Measurements from ENCODE around the gene TUBB6. TPM values are rescaled to one million over a fixed set of nuclear protein-coding genes. Genes with fewer than 3 reads are reported as not detected.

The TUBB6 gene
- total RNA-seq, 4 donors from 2014 or later: 599 to 1,574 (median 1,002) TPM

- H3K4me1 ChIP-seq: peaks cover 12 to 51% (median 16%) of the 10 kb centered on the region in 4 donors
- H3K27ac ChIP-seq (replicated peaks in 1 of 4): no peak overlapping the region
- 77% methylated on average over 5 of the region's 5 CpGs for WGBS
- no peak overlapping the region for H3K4me3 ChIP-seq
- TF ChIP-seq EP300 (IDR thresholded peaks at IDR 0.05) (no peak), POLR2AphosphoS5 (IDR thresholded peaks at IDR 0.05) (no peak), POLR2A (IDR thresholded peaks at IDR 0.05; ENCODE audit: low read depth) (no peak)
- TF ChIP-seq, protein P1, sequence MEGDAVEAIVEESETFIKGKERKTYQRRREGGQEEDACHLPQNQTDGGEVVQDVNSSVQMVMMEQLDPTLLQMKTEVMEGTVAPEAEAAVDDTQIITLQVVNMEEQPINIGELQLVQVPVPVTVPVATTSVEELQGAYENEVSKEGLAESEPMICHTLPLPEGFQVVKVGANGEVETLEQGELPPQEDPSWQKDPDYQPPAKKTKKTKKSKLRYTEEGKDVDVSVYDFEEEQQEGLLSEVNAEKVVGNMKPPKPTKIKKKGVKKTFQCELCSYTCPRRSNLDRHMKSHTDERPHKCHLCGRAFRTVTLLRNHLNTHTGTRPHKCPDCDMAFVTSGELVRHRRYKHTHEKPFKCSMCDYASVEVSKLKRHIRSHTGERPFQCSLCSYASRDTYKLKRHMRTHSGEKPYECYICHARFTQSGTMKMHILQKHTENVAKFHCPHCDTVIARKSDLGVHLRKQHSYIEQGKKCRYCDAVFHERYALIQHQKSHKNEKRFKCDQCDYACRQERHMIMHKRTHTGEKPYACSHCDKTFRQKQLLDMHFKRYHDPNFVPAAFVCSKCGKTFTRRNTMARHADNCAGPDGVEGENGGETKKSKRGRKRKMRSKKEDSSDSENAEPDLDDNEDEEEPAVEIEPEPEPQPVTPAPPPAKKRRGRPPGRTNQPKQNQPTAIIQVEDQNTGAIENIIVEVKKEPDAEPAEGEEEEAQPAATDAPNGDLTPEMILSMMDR (IDR thresholded peaks at IDR 0.05): no peak
- DNase-seq (ENCODE audit: extremely low spot score): no peak
- no peaks in the 10 kb centered on the region for H3K27me3 ChIP-seq
- H3K36me3 ChIP-seq: peaks cover 41 to 84% (median 73%) of the 10 kb centered on the region in 4 donors
- no peaks in the 10 kb centered on the region for H3K9me3 ChIP-seq
- intact Hi-C loops (cut with DNase I): no loop called here
Observed at GRCh38 chr18:12366784-12367183, 58.7 kb downstream of the TUBB6 start.

- Histone ChIP-seq H3K4me1 (peaks cover 20 to 49% (median 30%) of the 10 kb centered on the region in 4 donors), H3K27ac (replicated peaks in 1 of 4) (no peak overlapping the region), H3K4me3 (no peak overlapping the region), H3K9me3 (no peaks in the 10 kb centered on the region), H3K36me3 (peaks cover 33 to 64% (median 56%) of the 10 kb centered on the region in 4 donors), H3K27me3 (no peaks in the 10 kb centered on the region)
- no peak for TF ChIP-seq EP300 (IDR thresholded peaks at IDR 0.05)
- TF ChIP-seq, protein P1 (IDR thresholded peaks at IDR 0.05): no peak
- TF ChIP-seq POLR2AphosphoS5 (IDR thresholded peaks at IDR 0.05): no peak
- TF ChIP-seq POLR2A (IDR thresholded peaks at IDR 0.05; ENCODE audit: low read depth): no peak
- WGBS: 85% methylated on average over 6 of the region's 7 CpGs
- no peak for DNase-seq (ENCODE audit: extremely low spot score)
- intact Hi-C loops (cut with DNase I): no loop called here
Observed at GRCh38 chr18:12369211-12369610, 61.2 kb downstream of the TUBB6 start.

GRCh38 chr18:12371590-12371989 lies 63.5 kb downstream of the TUBB6 start:
- intact Hi-C loops (cut with DNase I): loop anchor here (5.0 to 10.0 kb wide), 3 partner anchors 39 to 573 kb away; partner anchors contain the start of genes PTPN2 and SEH1L
- WGBS: 93% methylated on average over 2 of the region's 2 CpGs
- DNase-seq (ENCODE audit: extremely low spot score): no peak

GRCh38 chr18:12372406-12372805 lies 64.4 kb downstream of the TUBB6 start:
- peak overlapping the region in 1 of 4 donors; percentile 6 for H3K27ac ChIP-seq (replicated peaks in 1 of 4)
- H3K4me1 ChIP-seq: peaks cover 42 to 50% (median 45%) of the 10 kb centered on the region in 4 donors
- H3K36me3 ChIP-seq: peaks cover 21 to 36% (median 24%) of the 10 kb centered on the region in 4 donors
- no peak for TF ChIP-seq EP300 (IDR thresholded peaks at IDR 0.05)
- 52% methylated on average over 3 of the region's 3 CpGs for WGBS
- no peak for DNase-seq (ENCODE audit: extremely low spot score)
- no peaks in the 10 kb centered on the region for H3K27me3 ChIP-seq
- no peak overlapping the region for H3K4me3 ChIP-seq
- intact Hi-C loops (cut with DNase I): loop anchor here (5.0 to 10.0 kb wide), 3 partner anchors 40 to 572 kb away; partner anchors contain the start of genes PTPN2 and SEH1L
- H3K9me3 ChIP-seq: no peaks in the 10 kb centered on the region

More at GRCh38 chr18:12371590-12371989, 63.5 kb downstream of the TUBB6 start:
- peaks cover 42 to 54% (median 49%) of the 10 kb centered on the region in 4 donors for H3K4me1 ChIP-seq
- no peaks in the 10 kb centered on the region for H3K27me3 ChIP-seq
- H3K27ac ChIP-seq (replicated peaks in 1 of 4): no peak overlapping the region
- no peak overlapping the region for H3K4me3 ChIP-seq
- peaks cover 29 to 44% (median 33%) of the 10 kb centered on the region in 4 donors for H3K36me3 ChIP-seq
- TF ChIP-seq POLR2A (IDR thresholded peaks at IDR 0.05; ENCODE audit: low read depth) (no peak), EP300 (IDR thresholded peaks at IDR 0.05) (no peak), POLR2AphosphoS5 (IDR thresholded peaks at IDR 0.05) (no peak)
- TF ChIP-seq, protein P1 (IDR thresholded peaks at IDR 0.05): no peak
- no peaks in the 10 kb centered on the region for H3K9me3 ChIP-seq

GRCh38 chr18:12373116-12373770 lies 65.2 kb downstream of the TUBB6 start:
- DNase-seq (ENCODE audit: extremely low spot score): no peak
- 87% methylated on average over 4 of the region's 4 CpGs for WGBS
- Histone ChIP-seq H3K4me1 (peaks cover 48 to 54% (median 50%) of the 10 kb centered on the region in 4 donors), H3K27ac (replicated peaks in 1 of 4) (no peak overlapping the region), H3K27me3 (no peaks in the 10 kb centered on the region), H3K36me3 (peaks cover 12 to 27% (median 17%) of the 10 kb centered on the region in 4 donors), H3K4me3 (no peak overlapping the region), H3K9me3 (no peaks in the 10 kb centered on the region)
- intact Hi-C loops (cut with DNase I): loop anchor here (5.0 to 10.0 kb wide), 3 partner anchors 41 to 572 kb away; partner anchors contain the start of genes PTPN2 and SEH1L
- TF ChIP-seq POLR2A (IDR thresholded peaks at IDR 0.05; ENCODE audit: low read depth): no peak
- no peak for TF ChIP-seq POLR2AphosphoS5 (IDR thresholded peaks at IDR 0.05)
- TF ChIP-seq, protein P1 (IDR thresholded peaks at IDR 0.05): no peak
- no peak for TF ChIP-seq EP300 (IDR thresholded peaks at IDR 0.05)

All from esophagus muscularis mucosa (tissue), 4 donors.